ENCODE data around the gene ISL2.

The ISL2 gene

GRCh38 chr15:76377217-76377616, 40.6 kb downstream of the ISL2 start:
- no peak for DNase-seq (ENCODE audit: low read depth)

GRCh38 chr15:76377751-76378150, 41.2 kb downstream of the ISL2 start:
- DNase-seq (ENCODE audit: low read depth), result no peak

DNA sequence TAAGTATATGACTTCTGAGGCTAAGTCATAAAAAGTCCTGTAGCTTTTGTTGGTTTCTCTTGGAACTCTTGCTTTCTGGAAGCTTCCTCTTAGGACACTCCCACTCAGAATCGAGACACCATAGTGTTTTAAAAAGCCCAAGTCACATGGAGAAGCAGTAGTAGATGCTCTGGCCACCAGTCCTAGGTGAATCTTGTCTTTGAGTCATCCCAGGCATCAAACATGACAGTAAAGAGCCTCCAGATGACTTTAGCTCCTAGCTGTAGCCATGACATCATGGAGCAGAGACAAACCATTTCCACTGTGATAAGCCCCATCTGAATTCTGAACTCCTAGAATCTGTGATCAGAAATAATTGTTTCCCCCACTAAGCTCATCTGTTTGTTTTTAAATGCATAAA, 42.1 kb downstream of the ISL2 start:
- DNase-seq (ENCODE audit: low read depth), result no peak

DNA sequence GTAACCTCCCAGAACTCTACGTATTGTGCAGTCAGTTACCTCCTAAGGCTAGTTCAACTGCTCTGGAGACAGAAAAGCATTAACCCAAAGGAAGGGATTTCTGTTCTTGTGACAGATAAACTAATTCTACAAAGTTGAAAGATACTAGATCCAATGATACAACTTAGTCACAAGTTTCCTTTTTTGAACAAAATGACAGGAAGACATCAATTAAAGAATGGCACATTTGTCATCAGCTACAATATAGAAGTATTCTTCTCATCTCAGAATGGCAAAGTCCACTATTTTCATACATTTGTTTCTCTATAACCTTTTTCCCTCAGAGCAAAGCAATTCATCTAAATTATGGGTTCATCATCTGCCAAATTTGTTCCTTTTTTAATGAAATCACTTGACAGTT, 43.7 kb downstream of the ISL2 start:
- no peak for DNase-seq (ENCODE audit: low read depth)

DNA sequence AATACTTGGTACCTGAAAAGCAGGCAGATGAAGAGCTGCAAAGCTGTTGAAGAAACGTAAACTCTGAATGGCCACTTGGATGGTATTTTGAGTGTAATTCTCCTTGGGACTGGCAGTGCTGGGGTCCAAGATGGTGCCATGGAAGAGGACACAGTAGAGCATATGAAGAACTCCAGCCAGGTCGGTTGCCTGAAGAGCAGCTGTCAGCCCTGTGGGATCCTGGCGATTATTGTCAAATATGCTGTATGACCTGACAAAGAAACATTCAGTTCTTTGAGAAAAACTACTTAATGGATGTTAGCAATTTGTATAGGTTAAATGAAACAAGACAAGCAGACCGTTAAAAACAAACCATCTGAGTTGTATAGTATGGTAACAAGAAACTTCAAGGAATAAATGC, 44.8 kb downstream of the ISL2 start:
- no peak for DNase-seq (ENCODE audit: low read depth)

DNA sequence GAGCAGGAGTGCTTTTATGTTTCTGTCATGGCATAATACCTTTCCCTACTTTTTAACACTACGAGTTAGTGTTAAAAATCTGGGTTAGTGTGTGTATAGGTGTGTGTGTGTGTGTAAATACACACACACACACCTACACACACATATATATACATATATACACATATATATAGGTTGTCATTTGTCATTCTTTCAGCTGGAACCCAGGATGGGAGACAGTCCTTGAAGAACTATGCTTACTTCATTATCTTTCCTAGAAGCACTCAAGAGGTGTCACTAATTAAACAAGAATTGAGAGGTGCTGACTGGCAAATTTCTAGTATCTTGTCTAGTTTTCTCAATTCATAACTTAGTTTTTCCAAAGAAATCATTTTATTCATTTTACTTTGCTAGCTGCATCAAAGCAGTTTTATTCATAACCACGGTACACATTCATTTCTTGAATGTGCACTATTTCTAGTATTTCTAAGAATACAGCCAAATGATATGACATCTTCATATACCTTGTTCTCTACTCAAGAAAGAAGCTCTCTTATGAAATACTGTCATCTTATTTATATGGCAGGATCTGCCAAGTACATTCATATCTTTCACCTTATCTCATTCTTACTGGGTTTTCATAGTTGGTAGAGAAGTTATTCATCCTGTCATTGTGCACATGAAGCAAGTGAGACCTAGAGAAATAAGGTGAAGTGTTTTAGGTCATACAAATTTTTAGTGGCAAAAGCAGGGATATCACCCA, 46.6 kb downstream of the ISL2 start:
- no peak for DNase-seq (ENCODE audit: low read depth)

- no peak for DNase-seq (ENCODE audit: low read depth)
These were observed 47.8 kb downstream of the ISL2 start for GRCh38 chr15:76384409-76384808.

DNA sequence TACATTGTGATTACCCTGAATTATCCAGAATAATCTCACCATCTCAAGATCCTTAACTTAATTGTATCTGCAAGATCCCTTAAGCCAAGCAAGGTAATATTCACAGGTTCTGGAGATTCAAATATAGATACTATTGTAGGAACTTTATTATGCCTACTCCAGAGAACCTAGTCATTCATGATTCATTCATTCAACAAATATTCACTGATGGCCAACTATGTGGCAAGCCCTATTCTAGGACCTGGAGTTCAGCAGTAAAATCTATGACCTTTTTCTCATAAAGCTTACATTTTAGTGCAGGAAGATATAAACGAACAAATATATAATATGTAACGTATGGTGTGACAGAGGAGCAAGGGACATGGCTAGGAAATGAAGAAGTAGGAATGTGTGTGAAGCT, 49.6 kb downstream of the ISL2 start:
- DNase-seq (ENCODE audit: low read depth), result no peak

DNA sequence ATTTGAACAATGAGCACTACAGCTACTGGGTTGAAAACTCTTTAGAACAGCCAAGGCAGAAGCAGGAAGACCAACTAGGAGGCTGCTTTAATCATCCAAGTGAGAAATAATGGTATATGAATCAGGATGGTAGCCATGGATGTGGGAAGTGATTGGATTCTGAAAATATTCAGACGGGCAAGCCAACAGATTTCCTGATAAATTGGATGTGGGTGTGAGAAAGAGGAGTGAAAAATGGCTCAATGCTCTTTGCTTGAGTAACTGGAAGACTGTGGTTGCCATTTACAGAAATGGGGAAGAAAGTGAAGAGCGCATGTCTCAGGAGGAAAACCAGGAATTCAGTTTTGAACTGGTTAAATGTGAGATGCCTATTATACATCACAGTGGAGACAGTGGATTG, 50.4 kb downstream of the ISL2 start:
- DNase-seq (ENCODE audit: low read depth), result no peak

DNA sequence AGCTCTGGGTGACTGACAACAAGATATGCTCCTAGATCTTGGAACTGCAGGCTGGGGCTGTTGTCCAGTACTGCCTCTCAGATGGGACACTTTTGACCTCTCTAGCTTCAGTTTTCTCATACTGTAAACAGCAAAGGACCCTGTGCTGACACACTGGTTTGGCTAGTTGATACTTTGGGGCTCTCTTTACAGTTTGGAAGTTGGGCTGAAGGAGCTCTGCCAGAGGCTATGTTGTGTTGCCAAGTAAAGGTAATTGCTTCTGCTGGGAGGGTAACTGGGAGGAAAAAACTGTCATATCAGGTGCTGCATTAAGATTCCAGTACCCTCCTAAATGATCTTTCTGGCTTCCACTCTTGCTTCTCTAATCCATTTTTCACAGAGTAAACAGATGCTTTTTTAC, 54.0 kb downstream of the ISL2 start:
- no peak for DNase-seq (ENCODE audit: low read depth)

- no peak for DNase-seq (ENCODE audit: low read depth)
These were observed 54.7 kb downstream of the ISL2 start for GRCh38 chr15:76391309-76391708.

DNA sequence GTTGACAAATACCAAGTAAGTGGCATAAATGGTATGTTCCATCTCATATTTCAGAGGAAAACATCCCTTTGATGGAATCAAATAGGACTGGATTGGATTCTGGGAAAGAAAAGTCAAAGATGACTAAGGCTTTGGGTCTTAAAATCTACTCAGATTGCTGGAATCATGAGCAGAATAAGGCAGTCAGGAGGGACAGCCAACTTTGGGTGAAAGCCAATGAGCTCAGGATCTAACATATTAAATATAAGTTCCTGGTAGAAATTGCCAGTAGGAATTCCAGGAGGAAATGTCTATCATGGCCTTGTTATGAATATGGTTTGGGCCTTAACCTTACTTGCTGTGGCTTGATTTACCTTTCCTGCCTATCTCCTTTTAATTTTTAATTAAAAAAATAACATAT, 55.3 kb downstream of the ISL2 start:
- DNase-seq (ENCODE audit: low read depth), result no peak
